Measurements from ENCODE around the gene SLC25A42.

- no peak for TF ChIP-seq CTCF (IDR thresholded peaks at IDR 0.05 in 8 of 11, conservative IDR thresholded peaks at IDR 0.05 in 3 of 11)
- TF ChIP-seq POLR2A (IDR thresholded peaks at IDR 0.05) = no peak
- TF ChIP-seq POLR2AphosphoS5 (IDR thresholded peaks at IDR 0.05) = no peak
These were observed 11.3 kb downstream of the SLC25A42 start for GRCh38 chr19:19075126-19075525.
